HG02642 (cell line): ENCODE measurements around the gene GOLGA6L9.
"Not testable (repeated sequence)": the region's sequence is repeated elsewhere in the genome, so short reads cannot be mapped to it uniquely, and the experiment has no call there.

Experiments used
- ATAC-seq: cut with Tn5 transposase; IDR thresholded peaks from one replicate; pipeline ENCODE4 v1.9.1; 2021; ENCODE audit warnings: mild to moderate bottlenecking; ENCODE audit not compliant: unreplicated experiment, poor library complexity

GOLGA6L9 gene

DNA sequence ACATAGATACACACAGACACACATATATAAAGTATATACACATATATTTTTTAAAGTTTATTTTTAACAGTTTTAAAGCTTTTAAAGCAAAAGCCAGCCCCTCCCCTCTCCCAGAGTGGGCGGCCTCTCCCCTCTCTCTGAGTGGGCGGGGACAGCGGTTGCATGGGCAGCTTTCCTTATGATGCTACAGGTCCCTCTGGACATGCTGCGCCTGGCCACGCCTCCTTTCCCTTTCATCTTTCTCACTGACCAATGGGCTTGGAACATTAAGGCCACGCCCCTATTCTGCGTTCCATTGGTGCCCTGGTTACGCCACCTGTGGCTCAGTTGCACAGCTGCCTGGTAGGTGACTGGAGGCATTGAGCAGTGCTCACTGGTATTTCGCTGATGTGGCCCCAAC lies at the start of gene GOLGA6L9:
TSS of gene GOLGA6L9 (plus strand) at position 124 of the 400 bp plus-strand sequence. CDS start at position 388, 264 bp downstream.
- not testable (repeated sequence) for ATAC-seq

GRCh38 chr15:82381330-82381955 lies 48.2 kb upstream of the GOLGA6L9 start:
- not testable (repeated sequence) for ATAC-seq

- not testable (repeated sequence) for ATAC-seq
These were observed 42.4 kb upstream of the GOLGA6L9 start for GRCh38 chr15:82387209-82387608.

DNA sequence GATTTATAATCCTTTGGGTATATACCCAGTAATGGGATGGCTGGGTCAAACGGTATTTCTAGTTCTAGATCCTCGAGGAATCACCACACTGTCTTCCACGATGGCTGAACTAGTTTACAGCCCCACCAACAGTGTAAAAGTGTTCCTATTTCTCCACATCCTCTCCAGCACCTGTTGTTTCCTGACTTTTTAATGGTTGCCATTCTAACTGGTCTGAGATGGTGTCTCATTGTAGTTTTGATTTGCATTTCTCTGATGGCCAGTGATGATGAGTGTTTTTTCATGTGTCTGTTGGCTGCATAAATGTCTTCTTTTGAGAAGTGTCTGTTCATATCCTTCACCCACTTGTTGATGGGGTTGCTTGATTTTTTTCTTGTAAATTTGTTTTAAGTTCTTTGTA lies 39.5 kb upstream of the GOLGA6L9 start:
- ATAC-seq: not testable (repeated sequence)

- ATAC-seq: not testable (repeated sequence)
These were observed 37.5 kb upstream of the GOLGA6L9 start for GRCh38 chr15:82392077-82392476.

- ATAC-seq: no peak
These were observed 35.9 kb upstream of the GOLGA6L9 start for GRCh38 chr15:82393671-82394070.

DNA sequence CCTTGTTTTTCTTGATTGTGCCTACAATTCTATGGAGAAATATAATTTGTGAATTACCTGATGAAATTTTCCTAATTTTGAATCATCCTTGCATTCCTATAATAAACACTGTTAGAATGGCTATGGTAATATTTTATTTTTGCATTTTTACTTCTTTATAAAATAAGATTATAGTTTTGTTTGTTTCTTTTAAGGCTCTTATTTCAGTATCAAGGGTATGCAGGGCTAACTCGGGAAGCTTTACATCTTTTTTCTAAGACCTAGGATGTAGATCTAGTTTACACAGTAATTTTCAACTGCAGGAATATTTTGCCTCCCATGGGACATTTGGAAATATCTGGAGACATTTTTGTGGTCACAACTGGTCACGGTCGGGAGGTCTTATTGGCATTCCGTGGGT lies 33.8 kb upstream of the GOLGA6L9 start:
- not testable (repeated sequence) for ATAC-seq

DNA sequence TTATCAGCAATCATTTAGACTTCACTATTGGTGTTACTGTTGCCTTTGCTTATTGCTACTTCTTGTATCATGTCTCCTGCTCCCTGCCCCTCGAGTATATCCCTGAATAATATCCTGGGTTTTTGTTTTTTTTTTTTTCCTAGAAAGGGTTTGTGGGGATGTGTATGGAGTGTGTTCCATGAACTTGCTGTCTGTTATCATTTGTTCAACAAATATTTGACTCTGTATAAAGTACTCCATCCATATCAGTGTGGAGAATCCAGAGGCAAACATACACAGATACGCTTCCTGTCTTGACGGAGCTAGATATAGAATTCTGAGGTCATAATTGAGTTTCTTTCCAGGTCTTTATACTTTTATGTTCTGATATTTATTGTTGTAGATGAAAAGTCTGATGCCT lies 31.8 kb upstream of the GOLGA6L9 start:
- no peak for ATAC-seq

- no peak for ATAC-seq
These were observed 30.8 kb upstream of the GOLGA6L9 start for GRCh38 chr15:82398785-82399184.

- ATAC-seq: not testable (repeated sequence)
These were observed 30.1 kb upstream of the GOLGA6L9 start for GRCh38 chr15:82399366-82400103.

DNA sequence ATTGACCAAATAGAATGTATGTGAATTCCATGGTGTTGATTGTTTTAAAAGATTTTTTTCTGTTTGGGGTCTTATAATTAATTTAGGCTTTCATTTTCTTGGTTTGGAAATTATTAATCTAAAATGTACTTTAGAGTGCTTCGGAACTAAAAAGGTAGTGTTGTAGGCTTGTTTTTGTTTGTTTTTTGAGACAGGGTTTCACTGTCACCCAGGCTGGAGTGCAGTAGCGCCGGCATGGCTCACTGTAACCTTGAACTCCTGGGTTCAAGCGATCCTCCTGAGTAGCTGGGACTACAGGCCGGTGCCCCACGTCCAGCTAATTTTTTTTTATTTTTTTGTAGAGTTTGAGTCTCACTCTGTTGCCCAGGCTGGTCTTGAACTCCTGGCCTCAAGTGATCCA lies 27.7 kb upstream of the GOLGA6L9 start:
- ATAC-seq: not testable (repeated sequence)

DNA sequence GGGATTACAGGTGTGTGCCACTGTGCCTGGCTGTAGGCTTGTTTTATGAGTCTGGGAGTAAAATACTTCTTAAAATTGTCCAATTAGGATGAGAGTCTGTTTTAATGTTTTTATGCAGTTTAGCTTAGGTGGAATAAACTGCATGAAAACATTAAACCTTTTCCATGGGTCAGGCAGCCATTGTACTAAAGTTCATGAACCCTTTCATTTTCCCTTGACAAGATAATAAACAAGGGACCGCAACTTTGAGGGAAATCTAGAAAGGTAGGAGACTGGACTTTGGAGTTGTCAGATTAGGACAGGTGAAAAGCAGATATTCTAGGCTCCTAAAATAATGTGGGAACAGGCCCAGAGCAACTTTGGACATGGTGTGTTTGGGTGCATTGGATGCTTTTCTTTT lies 27.3 kb upstream of the GOLGA6L9 start:
- ATAC-seq: not testable (repeated sequence)

- not testable (repeated sequence) for ATAC-seq
These were observed 23.4 kb upstream of the GOLGA6L9 start for GRCh38 chr15:82406211-82406610.

DNA sequence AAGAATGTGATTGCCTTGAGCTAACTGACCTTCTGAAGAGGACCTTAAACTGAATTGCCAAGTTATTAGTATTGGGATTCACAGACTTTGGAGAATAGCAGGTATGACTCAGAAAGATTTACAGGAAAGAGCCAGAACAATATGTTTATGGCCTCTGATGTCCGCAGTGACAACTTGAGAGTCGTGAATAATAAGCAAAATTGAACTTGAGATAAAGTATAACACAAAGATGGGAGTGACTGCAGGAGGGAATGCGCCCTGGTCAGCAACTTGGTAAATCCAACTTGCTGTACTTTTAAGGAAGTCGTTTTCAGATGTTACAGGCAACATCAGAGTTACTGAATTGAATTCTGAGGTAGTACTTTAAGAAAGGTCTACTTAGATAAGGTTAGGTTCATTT lies 19.3 kb upstream of the GOLGA6L9 start:
- ATAC-seq: not testable (repeated sequence)

GRCh38 chr15:82411595-82411994 lies 18.0 kb upstream of the GOLGA6L9 start:
- not testable (repeated sequence) for ATAC-seq

- ATAC-seq: not testable (repeated sequence)
These were observed 15.0 kb upstream of the GOLGA6L9 start for GRCh38 chr15:82414525-82415191.

- ATAC-seq: not testable (repeated sequence)
These were observed 9.1 kb upstream of the GOLGA6L9 start for GRCh38 chr15:82420516-82420915.

DNA sequence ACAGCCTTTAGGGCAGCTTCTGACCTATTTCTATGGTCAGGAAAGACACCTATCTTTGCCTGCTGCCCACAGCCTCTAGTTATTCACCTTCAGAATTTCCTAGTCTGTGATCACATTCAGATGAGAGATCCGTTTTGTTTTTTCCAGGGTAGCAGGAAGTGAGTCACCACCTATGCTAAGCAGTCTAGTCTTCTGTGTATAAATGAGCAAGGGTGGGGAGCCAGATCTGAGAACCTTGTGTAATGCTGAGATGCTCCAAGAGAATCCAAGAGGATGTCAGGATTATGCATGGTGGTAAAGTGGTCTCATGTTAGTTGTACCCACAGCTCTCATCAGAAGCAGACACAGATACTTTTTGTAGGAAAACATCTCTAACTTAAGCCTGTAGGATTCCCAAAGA lies 8.7 kb upstream of the GOLGA6L9 start:
- ATAC-seq: not testable (repeated sequence)

- ATAC-seq: not testable (repeated sequence)
These were observed 2.5 kb upstream of the GOLGA6L9 start for GRCh38 chr15:82427117-82427516.

GRCh38 chr15:82445420-82445819 lies 15.8 kb downstream of the GOLGA6L9 start:
- not testable (repeated sequence) for ATAC-seq

GRCh38 chr15:82457336-82457735 lies 27.7 kb downstream of the GOLGA6L9 start:
- not testable (repeated sequence) for ATAC-seq
